ENCODE data around the gene ZNF138.
"Not testable (repeated sequence)": the region's sequence is repeated elsewhere in the genome, so short reads cannot be mapped to it uniquely, and the experiment has no call there.

ZNF138 gene

GRCh38 chr7:64839910-64840309, 45.7 kb downstream of the ZNF138 start:
- no peak for DNase-seq (ENCODE audit: low spot score)

GRCh38 chr7:64849250-64849923, 55.2 kb downstream of the ZNF138 start:
- no peak for TF ChIP-seq CTCF (IDR thresholded peaks at IDR 0.05; ENCODE audit: extremely low read depth, missing control alignments)
- DNase-seq (ENCODE audit: low spot score), result no peak

More at GRCh38 chr7:64839910-64840309, 45.7 kb downstream of the ZNF138 start:
- no peak for TF ChIP-seq CTCF (IDR thresholded peaks at IDR 0.05; ENCODE audit: extremely low read depth, missing control alignments)

- TF ChIP-seq CTCF (IDR thresholded peaks at IDR 0.05; ENCODE audit: extremely low read depth, missing control alignments), result no peak
- DNase-seq (ENCODE audit: low spot score), result no peak
These were observed 55.8 kb downstream of the ZNF138 start for GRCh38 chr7:64849924-64850499.

GRCh38 chr7:64853679-64854078, 59.5 kb downstream of the ZNF138 start:
- no peak for TF ChIP-seq CTCF (IDR thresholded peaks at IDR 0.05; ENCODE audit: extremely low read depth, missing control alignments)

GRCh38 chr7:64854969-64855368, 60.7 kb downstream of the ZNF138 start:
- no peak for DNase-seq (ENCODE audit: low spot score)
- no peak for TF ChIP-seq CTCF (IDR thresholded peaks at IDR 0.05; ENCODE audit: extremely low read depth, missing control alignments)

More at GRCh38 chr7:64853679-64854078, 59.5 kb downstream of the ZNF138 start:
- no peak for DNase-seq (ENCODE audit: low spot score)

GRCh38 chr7:64863021-64863420, 68.8 kb downstream of the ZNF138 start:
- no peak for TF ChIP-seq CTCF (IDR thresholded peaks at IDR 0.05; ENCODE audit: extremely low read depth, missing control alignments)
- no peak for DNase-seq (ENCODE audit: low spot score)

GRCh38 chr7:64863530-64863929, 69.3 kb downstream of the ZNF138 start:
- DNase-seq (ENCODE audit: low spot score), result not testable (repeated sequence)

- no peak for TF ChIP-seq CTCF (IDR thresholded peaks at IDR 0.05; ENCODE audit: extremely low read depth, missing control alignments)
- DNase-seq (ENCODE audit: low spot score), result no peak
These were observed 69.7 kb downstream of the ZNF138 start for GRCh38 chr7:64863969-64864368.

All from GM20000 (cell line).